Ovary (tissue), 9 donors: ENCODE results near the gene GDI2. TPM values are rescaled to one million over a fixed set of nuclear protein-coding genes. Genes with fewer than 3 reads are reported as not detected.

ENCODE experiments used
- DNase-seq, 5 donors: peaks; one replicate each; pipeline ENCODE4 v3.0.0-alpha.2; 2019 to 2020
- H3K27ac ChIP-seq, 2 donors: fragments of 200-600 bp; one replicate each; pipeline versions ENCODE4 v1.5.1 to v1.8.0; 2019 to 2022
- H3K27me3 ChIP-seq: fragments of 200-600 bp; one replicate; pipeline ENCODE4 v1.8.0; 2022
- H3K36me3 ChIP-seq: fragments of 200-600 bp; sonication (generic); one replicate; pipeline ENCODE4 v1.5.1; 2019
- H3K4me1 ChIP-seq: one replicate; pipeline ENCODE4 v1.8.1; 2013; ENCODE audit warnings: mild to moderate bottlenecking, moderate library complexity; ENCODE audit not compliant: insufficient read depth
- H3K4me3 ChIP-seq: fragments of 200-600 bp; sonication (generic); one replicate; pipeline ENCODE4 v1.5.1; 2017
- H3K9me3 ChIP-seq, 2 donors: fragments of 200-600 bp in 1 of 2; sonication (generic) in 1 of 2; one replicate each; pipeline versions ENCODE4 v1.5.1 to v1.8.1; 2013 to 2019; ENCODE audit warnings: mild to moderate bottlenecking in 1 of 2, moderate library complexity in 1 of 2
- EP300 ChIP-seq: sonication (generic); formaldehyde crosslinking; IDR thresholded peaks from one replicate; pipeline ENCODE4 v1.6.1; 2017; ENCODE audit warnings: antibody characterized with exemption
- POLR2A ChIP-seq: fragments of 450-650 bp; IDR thresholded peaks from one replicate; pipeline ENCODE4 v1.6.1; 2017; ENCODE audit warnings: antibody characterized with exemption, mild to moderate bottlenecking, moderate library complexity
- WGBS, 3 donors: extraction: QIAGEN DNeasy Blood & Tissue Kit in 1 of 3; methylation state at CpG; one replicate each; pipeline versions ENCODE4 v1.1.5 to v1.1.7; 2013 to 2017; 5-methylcytosine and 5-hydroxymethylcytosine counted together
- intact Hi-C, 4 donors: fragments of 100-400 bp; cut with DNase I; formaldehyde crosslinking; loops; one replicate each; pipeline versions ENCODE4 v1.11.0 to v1.15.1; 2022 to 2023
- polyA plus RNA-seq, 2 donors: library from polyadenylated mRNA; stranded (reverse); fragments of 200-250 nt in 1 of 2; fragments of 350-450 nt in 1 of 2; fragmentation: Illumina TruSeq in 1 of 2; extraction: RNeasy Lipid Tissue Mini Kit (QIAGEN cat#74804) in 1 of 2; gene quantifications; one replicate each; pipeline ENCODE4 v1.2.3, GENCODE V29; 2013 to 2014
- total RNA-seq, 7 donors: library from RNA; depleted of rRNA in 2 of 7; stranded (reverse); fragments of >200 nt in 2 of 7; fragmentation: NEBNext Ultra II Directional in 3 of 7; extraction: Animal tissue kit (Norgen Biotek cat#: 25700) in 3 of 7; gene quantifications; one replicate each; pipeline versions ENCODE4 v1.1.0 to v1.2.4, GENCODE V29; 2016 to 2023
- TF ChIP-seq, protein P1 (sequence below), 3 donors: fragments of 450-650 bp in 2 of 3; fragments of 200-600 bp in 1 of 3; IDR thresholded peaks; one replicate each; pipeline versions ENCODE4 v1.5.1 to v1.8.0; 2016 to 2022; ENCODE audit warnings: antibody characterized with exemption in 3 of 3, mild to moderate bottlenecking in 1 of 3
- donor health status: DM: no; HTN: no; CAD: no; lungs with moderate emphysema.
- donor health status: DM: no; HTN: no; CAD: no.
- donor health status: Bipolar disorder and iron deficiency.
- donor health status: DM: yes; HTN: yes; CAD: no.
- donor health status: DM: no; HTN: no; CAD: no.
- donor health status: DM: yes; HTN: yes; CAD: no.

GDI2 gene
- total and polyA plus RNA-seq, 9 donors: 111 to 269 (median 177) TPM

GRCh38 chr10:5752301-5752871 lies 60.8 kb downstream of the GDI2 start:
- Histone ChIP-seq H3K9me3 (no peaks in the 10 kb centered on the region), H3K4me3 (no peak overlapping the region), H3K4me1 (no peaks in the 10 kb centered on the region), H3K27me3 (no peaks in the 10 kb centered on the region), H3K36me3 (no peaks in the 10 kb centered on the region), H3K27ac (no peak overlapping the region)
- intact Hi-C loops: no loop called here
- DNase-seq: no peak
- 90% methylated on average over 17 of the region's 17 CpGs for WGBS, 3 donors
- TF ChIP-seq, protein P1, sequence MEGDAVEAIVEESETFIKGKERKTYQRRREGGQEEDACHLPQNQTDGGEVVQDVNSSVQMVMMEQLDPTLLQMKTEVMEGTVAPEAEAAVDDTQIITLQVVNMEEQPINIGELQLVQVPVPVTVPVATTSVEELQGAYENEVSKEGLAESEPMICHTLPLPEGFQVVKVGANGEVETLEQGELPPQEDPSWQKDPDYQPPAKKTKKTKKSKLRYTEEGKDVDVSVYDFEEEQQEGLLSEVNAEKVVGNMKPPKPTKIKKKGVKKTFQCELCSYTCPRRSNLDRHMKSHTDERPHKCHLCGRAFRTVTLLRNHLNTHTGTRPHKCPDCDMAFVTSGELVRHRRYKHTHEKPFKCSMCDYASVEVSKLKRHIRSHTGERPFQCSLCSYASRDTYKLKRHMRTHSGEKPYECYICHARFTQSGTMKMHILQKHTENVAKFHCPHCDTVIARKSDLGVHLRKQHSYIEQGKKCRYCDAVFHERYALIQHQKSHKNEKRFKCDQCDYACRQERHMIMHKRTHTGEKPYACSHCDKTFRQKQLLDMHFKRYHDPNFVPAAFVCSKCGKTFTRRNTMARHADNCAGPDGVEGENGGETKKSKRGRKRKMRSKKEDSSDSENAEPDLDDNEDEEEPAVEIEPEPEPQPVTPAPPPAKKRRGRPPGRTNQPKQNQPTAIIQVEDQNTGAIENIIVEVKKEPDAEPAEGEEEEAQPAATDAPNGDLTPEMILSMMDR (IDR thresholded peaks at IDR 0.05): no peak
- TF ChIP-seq EP300 (no peak), POLR2A (no peak)

DNA sequence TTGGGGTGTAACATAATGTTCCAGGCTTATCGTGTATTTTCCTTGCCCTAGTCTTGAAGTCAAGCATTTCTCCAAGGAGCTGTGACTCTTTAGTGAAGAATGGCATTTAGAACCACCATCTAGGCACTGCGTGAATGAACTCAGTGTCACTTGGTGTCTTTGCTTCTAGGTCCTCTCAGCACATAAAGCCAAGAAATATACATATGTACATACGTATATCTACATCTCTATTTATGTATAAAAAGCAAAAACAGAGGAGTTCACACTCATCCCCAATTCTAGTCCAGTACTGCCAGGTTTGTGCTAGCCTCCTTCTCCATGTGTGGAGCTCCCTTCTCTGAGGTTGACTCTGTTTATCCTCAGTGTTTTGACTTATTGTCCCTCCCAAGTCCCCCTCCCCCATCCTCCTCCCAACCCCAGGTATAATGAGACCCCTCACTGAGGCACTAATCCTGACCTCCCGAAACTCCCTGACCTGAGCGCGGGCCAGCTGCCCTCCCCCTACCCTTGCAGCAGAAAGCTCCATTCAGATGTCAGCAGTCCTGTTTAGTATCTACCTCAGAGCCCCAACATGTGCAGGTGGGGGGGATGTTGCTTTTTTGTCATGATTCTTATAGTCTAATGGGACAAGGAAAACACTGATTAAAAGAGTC lies 61.5 kb downstream of the GDI2 start:
- no peak for DNase-seq
- WGBS, 3 donors: 62 to 77% (median 64%) methylated on average over 6 of the region's 6 CpGs
- no peak overlapping the region for H3K4me3 ChIP-seq
- no peak overlapping the region for H3K27ac ChIP-seq
- H3K27me3 ChIP-seq: no peaks in the 10 kb centered on the region
- TF ChIP-seq POLR2A: no peak
- no peak for TF ChIP-seq EP300
- TF ChIP-seq, protein P1 (IDR thresholded peaks at IDR 0.05): no peak
- no peaks in the 10 kb centered on the region for H3K9me3 ChIP-seq
- H3K4me1 ChIP-seq: no peaks in the 10 kb centered on the region
- intact Hi-C loops: no loop called here
- H3K36me3 ChIP-seq: no peaks in the 10 kb centered on the region

GRCh38 chr10:5748394-5748803 lies 64.8 kb downstream of the GDI2 start:
- intact Hi-C loops: no loop called here
- H3K4me1 ChIP-seq: no peaks in the 10 kb centered on the region
- WGBS, 3 donors: 93 to 100% (median 96%) methylated on average over 4 of the region's 4 CpGs
- H3K36me3 ChIP-seq: no peaks in the 10 kb centered on the region
- no peak for TF ChIP-seq POLR2A
- no peaks in the 10 kb centered on the region for H3K27me3 ChIP-seq
- DNase-seq: no peak
- H3K27ac ChIP-seq: no peak overlapping the region
- no peaks in the 10 kb centered on the region for H3K9me3 ChIP-seq
- no peak overlapping the region for H3K4me3 ChIP-seq

DNA sequence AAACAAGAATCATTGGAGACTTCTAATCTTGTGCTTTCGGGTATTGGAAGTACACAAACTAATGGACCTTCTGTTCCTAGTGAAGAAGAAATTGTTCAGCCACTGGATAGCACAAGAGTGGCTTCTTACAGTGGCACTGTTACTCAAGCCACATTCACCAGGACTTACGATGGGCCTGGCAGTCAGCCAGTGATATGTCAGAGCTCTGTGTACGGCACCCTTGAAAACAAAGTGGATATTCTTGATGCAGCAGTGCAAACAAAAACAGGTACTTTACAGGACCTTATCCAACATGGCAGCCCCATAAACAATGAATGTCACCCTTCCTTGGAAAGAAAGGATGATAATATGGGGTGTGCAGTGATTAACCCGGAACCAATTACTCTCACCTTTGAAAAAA lies 67.0 kb downstream of the GDI2 start:
- H3K36me3 ChIP-seq: no peaks in the 10 kb centered on the region
- H3K27ac ChIP-seq: no peak overlapping the region
- no peaks in the 10 kb centered on the region for H3K27me3 ChIP-seq
- H3K9me3 ChIP-seq: no peaks in the 10 kb centered on the region
- no peak for TF ChIP-seq EP300
- TF ChIP-seq, protein P1 (IDR thresholded peaks at IDR 0.05): no peak
- TF ChIP-seq POLR2A: no peak
- no peak for DNase-seq
- WGBS, 3 donors: 94 to 97% (median 96%) methylated on average over 4 of the region's 4 CpGs
- intact Hi-C loops: no loop called here
- no peaks in the 10 kb centered on the region for H3K4me1 ChIP-seq
- H3K4me3 ChIP-seq: no peak overlapping the region

DNA sequence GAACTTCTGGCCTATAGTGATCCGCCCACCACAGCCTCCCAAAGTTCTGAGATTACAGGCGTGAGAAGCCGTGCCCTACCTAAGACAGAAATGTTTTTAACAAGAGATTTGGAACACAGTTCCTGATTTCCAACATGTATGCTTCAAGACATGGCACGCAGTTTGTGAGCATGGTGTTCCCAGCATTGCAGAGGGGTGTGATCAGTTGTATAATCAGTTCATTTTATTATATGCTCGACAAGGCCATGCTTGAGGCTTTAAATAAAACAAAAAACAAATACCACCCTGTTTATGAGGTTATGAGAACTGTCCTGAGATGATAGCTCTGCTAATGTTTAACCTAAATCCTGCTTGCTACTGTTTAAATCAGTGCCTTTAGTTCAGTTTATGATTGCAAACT lies 68.4 kb downstream of the GDI2 start:
- H3K4me1 ChIP-seq: no peaks in the 10 kb centered on the region
- 86 to 91% (median 86%) methylated on average over 5 of the region's 5 CpGs for WGBS, 3 donors
- TF ChIP-seq POLR2A (no peak), EP300 (no peak)
- TF ChIP-seq, protein P1 (IDR thresholded peaks at IDR 0.05): no peak
- H3K9me3 ChIP-seq: no peaks in the 10 kb centered on the region
- DNase-seq: no peak
- no peak overlapping the region for H3K4me3 ChIP-seq
- no peaks in the 10 kb centered on the region for H3K36me3 ChIP-seq
- intact Hi-C loops: no loop called here
- no peak overlapping the region for H3K27ac ChIP-seq
- no peaks in the 10 kb centered on the region for H3K27me3 ChIP-seq
